GM19035 (cell line): ENCODE measurements around the gene DYSF.

Experiments
- ATAC-seq: cut with Tn5 transposase; IDR thresholded peaks from one replicate; pipeline ENCODE4 v1.9.1; 2021; ENCODE audit not compliant: unreplicated experiment

DYSF gene

DNA sequence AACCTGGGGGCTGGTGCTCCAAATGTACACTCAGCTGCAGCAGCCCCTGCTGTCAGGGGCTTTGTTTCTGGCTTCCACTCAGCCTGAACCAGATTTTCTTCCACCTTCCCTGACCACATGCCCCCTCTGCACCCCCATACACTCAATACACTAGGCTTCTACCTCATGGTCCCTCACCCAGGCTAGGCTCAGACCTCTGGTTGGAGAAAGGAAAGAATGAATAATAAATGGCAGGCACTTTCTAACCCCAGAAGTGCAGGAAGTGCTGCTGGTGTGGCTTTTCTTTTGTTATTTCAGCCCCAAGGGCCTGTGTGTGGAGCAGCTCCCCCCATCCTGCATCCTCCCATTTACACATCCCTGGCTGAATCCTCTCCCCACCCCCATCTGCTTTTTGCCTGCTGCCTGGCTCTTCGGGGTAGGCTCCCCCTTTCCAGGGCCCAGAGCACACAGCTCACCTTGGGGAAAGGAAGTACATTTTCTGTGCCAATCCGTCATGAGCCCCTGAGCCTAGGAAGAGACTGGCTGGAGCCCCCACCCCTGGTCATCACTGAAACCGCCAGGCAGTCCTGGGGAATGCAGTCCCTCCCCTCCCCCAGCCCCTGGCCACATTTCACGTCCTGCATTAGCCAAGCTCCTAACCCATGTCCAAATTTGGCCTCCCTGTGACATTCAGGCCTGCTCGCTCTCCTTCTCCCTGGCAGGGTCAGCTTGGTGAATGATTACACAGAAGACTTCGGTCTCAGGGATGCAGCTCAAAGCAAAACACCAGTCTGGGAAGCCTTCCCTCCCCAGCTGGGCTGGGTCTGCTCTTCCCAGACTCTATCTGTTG is 2.6 kb downstream of the DYSF start:
- no peak for ATAC-seq

DNA sequence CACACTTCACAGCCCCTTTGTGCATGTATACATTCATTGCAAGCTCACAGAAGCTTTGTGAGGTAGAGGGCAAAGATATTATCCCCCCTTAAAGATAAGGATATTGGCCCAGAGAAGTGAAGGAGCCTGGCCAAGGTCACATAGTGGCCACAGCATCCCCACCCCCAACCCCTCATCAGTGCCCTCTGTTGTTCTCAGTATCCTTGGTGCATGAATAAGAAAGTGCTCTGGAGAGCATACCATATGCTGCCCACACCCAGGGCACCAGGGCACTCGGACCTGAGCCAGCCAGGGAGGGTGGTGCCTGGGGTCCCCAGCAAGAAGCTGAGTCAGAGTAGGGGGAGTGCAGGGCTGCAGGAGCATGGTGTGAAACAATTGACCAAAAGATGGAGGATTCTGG is 3.3 kb downstream of the DYSF start:
- ATAC-seq, result no peak

DNA sequence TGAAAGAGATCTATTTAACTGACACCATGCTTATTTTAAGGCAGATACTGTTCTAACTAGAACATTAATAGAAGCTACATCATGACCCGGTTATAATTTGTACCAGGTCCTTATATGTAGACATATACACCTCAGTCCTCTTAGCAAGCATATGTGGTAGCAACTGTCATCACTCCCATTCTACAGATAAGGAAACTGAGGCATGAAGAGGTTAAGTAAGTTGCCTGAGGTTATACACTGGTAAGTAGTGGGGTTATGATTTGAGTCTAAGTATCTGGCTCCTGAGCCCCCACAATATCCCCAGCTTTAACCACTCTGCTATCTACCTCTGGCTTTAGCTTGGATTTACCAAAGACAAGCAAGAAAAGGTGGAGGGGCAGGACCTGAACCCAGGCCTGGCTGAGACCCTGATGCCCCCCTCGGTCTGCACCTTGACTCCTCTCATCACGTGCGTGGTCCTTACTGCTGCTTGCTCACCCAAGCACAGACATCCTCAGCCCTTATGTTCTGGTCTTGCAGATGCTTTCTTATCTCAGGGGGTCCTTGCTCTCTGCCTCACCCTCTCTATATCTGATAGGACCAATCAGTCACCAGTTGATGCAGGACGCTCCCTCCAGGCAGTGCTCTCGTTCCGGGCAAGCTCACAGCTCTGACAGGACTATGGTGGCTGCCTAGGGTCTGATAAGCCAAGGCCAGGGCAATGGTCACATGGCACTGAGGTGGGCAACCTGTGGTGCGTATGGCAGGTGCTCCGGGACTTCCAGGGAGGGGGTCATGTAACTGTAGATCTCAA is 4.0 kb downstream of the DYSF start:
- no peak for ATAC-seq

DNA sequence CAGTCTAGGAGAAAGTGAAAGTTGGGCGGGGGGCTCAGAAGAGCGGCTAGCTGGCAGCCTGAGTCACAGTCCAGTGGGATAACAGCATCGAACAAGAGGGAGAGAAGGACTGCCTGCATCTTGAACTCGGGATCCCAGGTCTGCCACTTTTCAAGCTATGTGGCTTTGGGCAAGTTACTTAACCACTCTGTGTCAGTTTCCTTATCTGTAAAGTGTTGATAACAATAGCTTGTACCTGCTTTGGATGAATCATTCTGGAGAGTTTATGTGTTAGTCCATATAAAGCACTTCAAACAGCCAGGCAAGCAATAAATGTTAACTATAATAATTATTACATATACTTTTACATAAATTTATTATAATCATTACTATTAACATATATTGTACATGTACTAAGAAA is 4.6 kb downstream of the DYSF start:
- no peak for ATAC-seq

DNA sequence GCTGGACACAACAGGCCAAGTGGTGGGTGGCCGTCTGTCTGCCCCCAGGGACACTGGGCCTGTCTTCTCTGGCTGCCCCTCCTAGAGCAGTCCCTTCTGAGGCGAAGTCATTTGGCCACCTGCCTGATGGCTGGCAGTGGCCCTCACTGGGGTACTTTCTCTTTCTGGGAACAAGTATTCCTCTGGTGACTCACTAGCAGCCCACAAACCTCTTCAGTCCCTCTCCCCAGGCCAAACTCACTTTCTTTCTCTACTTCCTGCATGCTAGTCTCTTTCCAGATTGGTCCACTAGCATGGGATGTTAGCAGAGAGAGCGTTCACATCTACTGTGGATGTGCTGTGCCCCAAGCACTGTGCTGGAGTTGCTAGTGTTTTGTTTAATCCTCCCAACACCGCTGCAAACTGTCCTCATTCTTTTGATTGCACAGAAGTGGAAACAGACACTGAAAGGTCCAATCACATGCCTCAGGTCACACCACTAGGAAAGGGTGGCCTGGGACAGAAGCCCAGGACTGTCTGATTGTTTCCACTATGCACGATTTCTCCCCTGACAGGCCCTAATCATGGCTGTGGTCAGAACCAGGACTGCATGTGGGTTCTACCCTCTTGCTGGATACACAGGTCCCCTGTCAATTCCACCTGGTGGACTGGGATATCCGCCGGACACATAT is 5.2 kb downstream of the DYSF start:
- no peak for ATAC-seq

DNA sequence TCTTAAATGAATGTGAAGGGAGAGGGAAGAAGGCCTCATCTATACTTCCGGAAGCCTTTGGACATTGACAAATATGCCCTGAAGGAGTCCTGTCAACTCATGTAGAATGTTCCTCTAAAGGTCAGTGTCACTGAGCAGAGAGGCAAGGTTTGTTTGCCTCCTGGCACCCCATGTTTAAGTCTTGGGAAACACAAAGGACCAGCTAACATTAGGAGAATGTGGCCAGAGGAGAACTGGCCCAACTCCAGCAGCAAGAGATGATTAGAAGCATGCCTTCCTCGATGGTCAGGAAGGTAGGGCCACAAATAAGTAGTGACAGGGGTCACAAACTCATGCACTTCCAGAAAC is 5.7 kb downstream of the DYSF start:
- no peak for ATAC-seq

DNA sequence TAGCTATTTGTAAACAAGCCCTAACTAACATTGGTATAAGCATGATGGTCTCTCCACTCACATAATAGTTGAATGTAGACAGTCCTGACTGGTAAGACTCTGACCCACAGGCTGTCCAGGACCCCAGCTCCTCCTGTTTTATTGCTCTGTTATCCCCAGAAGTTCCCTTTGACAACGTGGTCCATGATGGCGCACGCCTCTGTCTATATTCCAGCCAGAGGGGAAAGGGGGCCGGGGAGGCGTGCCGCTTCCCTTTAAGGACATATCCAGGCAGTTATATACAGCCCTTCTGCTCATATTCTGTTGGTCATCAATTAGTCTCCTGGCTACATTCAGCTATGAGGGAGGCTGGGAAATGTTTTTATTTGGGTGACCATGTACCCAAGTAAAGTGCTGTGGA is 6.7 kb downstream of the DYSF start:
- no peak for ATAC-seq

DNA sequence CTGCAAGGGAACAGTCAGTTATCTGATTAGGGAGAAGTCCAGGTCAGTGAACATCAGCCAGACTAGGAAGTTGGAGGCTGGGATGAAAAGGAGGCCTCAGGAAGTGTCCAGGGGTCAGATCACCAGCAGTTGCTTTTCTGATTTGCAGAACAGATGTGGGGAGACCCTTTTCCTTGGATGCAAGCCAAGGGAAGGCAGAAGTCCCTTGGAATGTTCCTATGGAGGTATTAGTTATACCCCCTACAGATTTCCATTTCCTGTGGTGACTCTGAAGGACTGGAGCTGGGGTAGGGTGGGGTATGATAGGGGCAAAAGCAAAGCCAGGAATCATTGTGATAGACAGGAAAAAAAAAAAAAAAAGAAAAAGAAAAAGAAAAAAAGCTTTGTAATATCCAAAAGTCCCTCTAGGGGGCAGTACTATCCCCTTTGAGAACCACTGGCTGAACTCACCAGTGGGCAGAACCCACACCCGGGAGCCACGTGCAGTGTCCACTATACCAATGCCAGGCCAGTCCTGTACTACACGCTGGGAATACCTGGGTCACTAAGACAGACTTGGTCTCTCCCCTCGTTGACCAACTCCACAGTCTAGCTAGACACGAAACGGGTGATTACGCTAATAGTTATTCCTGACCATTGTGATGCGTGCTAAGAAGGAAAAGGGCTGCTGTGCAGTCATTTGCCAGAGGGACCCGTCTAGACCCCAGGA is 7.4 kb downstream of the DYSF start:
- ATAC-seq, result no peak

DNA sequence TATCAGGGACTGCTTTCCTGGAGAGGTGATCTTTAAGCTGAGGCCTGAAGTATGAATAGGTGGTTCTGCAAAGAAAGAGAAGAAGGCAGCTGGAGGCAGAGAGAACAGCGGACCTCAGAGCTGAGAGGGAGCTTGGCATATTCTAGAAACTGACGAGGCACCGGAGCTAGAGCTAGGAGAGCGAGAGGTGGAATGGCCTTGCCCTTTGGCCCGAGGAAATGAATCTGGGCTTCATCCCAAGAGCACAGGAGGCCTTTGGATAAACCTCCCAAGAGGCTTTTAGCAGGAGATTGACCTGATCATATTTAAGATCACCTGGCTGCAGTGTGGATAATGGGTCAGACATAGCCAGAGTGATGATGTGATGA is 7.9 kb downstream of the DYSF start:
- ATAC-seq, result no peak

DNA sequence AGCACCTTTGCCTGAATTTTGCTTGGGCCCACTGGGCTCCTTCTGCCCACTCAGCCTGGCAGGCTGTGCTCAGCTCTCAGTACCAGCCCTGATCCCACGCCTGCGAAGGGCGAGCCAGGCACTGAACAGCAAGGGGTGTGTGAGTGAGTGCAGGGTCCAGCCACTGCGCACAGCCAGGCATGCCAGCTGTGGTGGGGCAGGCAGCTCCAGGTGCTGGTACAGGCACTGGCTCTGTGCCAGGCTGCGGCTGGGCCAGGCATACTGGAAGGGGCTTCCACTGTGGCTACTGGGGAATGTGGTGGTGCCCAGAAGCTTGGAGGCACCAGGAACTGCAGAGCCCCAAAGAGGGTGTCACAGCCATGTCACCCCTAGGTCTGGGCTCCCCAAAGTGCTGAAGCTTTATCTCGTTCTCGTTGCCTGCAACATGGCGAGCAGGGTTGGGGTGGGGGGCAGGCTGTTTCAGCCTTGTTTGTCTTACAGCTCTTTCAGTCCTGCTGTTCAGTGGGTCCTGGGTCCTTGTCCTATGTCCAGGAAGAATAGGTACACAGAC is 8.8 kb downstream of the DYSF start:
- no peak for ATAC-seq

DNA sequence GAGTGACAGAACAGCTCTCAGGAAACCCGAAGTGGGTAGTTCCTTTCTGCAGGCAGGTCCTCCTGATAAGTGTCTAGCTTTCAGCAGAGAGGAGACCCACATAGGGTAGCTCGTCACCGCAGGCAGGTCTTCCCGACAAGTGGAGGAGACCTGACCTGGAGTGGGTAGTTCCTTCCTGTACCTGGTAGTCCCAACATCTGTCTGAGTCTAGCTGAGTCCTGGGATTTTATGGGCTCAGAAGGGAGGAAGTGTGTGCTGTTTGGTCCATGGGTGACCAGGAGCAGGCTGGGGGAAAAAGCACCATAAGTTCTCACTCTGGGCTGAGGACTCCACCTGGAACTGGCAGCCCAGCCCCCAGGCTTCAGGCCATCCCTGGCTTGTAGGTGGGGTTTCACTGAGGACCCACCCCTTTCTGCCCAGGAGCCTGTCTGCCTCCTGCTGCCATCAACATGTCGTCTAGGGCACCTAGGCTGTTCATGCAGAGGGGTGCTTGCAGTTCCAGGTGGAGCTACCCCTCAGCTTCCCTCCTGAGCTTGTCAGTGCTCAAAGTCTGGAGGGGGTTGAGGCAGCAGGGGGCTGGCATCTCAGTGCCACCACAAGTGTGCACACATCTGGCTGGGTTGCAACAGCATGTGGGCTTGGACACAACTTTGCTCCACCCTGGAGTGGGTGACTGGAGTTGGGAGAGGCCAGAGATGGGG is 9.4 kb downstream of the DYSF start:
- ATAC-seq, result no peak

DNA sequence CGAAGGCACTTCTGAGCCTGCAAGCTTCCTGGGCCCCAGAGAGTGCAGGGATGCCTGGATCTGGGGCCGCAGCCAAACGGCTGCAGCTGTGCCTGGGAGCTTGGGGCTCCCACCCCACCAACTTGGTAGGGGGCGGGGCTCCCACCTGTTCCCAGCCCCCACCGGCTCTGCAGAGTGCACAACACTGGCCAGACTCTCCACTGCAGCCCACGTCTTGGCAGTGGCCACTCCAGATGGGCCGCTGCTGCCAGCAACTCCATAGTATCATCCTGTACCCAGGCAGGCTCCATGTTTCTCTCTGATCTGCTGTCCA is 9.9 kb downstream of the DYSF start:
- ATAC-seq, result no peak

DNA sequence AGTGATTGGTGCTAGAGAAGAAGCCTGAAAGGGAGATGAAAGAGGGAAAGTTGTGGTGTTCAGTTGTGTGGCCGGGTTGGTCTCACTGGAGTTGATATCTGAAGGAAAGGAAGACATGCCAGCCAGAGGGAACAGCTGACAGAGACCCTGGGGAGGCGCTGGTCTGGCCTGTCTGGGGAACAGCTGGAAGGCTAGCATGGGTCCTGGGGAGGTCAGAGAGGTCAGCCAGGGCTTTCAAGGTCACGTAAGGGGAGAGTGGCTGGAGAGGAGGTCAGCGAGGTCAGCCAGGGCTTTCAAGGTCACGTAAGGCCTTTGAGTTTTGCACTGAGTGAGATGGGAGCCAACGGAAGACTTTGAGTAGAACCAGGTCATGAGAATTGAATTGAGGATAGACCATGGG is 11.0 kb downstream of the DYSF start:
- ATAC-seq, result no peak

DNA sequence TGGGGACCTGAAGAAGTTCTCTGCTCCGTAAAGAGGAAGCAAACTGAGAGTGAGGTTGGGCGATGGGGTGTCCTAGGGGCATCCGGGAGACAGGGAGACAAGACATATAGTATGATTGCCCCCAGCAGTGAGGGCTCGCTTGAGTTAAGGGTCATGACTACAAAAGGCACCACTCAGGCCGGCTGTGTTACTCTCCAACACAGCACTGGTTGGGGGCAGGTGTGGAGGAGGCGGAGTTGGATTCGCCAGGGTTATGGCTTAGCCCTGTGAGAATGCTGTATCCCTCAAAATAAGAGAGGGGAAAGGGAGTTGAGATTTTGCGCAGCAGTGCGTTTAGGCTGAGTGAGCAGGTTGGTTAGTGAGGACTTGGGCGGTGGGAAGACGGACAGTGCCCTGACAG is 12.0 kb downstream of the DYSF start:
- ATAC-seq, result no peak

DNA sequence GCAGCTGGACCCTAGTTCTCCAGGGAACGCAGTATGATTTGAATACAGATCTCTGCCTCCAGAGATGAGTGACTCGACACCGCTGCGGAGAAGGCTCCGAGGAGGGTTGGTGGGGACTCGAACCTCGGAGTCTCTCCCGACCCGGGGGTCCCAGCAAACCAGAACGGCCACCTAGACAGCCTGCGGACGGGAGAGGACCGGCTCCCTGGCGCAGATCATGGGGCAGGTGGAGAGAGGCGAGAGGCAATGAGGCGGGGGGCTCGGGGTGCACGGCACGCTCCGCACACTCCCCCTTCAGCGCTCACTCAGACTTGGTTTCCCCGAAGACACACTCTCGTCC is 12.6 kb downstream of the DYSF start:
- no peak for ATAC-seq

DNA sequence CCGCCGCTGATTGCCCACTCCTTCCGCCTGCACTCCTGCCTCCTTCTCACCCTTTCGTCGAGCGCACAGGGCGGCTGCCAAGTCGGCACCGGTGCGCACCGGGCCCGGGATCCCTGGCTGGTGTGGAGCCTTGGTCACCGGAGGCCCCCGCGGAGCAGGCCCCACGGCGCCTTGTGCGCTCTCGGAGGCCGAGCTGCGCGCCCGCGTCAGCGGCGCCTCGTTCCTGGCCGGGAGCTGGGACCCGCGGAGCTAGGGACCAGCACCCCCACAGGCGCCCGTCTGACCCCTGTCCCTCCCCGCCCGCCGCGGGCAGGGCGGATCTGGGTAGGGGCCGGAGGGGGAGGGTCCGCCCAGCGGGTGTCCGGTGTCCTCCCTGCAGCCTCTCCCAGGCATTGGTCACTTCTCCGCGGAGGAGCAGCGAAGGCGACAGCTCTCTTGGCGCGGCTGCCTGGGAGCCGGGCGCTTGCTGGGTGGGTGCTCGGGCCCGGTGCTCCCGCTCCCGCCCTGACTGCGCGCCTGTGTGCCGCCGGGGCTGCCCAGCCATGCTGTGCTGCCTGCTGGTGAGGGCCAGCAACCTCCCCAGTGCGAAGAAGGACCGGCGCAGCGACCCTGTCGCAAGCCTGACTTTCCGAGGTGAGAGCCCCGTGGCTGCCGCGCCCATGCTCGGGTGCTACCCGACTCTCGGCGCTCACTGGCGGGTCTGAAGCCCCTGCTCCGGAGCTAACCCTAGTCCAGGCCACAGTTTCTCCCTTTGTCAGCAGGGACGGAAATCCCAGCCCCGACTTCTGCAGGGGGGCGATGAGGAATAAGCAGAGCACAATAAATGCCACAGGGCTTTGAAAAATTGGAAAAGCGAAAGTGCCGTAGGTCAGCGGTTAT is 13.2 kb downstream of the DYSF start:
- no peak for ATAC-seq

DNA sequence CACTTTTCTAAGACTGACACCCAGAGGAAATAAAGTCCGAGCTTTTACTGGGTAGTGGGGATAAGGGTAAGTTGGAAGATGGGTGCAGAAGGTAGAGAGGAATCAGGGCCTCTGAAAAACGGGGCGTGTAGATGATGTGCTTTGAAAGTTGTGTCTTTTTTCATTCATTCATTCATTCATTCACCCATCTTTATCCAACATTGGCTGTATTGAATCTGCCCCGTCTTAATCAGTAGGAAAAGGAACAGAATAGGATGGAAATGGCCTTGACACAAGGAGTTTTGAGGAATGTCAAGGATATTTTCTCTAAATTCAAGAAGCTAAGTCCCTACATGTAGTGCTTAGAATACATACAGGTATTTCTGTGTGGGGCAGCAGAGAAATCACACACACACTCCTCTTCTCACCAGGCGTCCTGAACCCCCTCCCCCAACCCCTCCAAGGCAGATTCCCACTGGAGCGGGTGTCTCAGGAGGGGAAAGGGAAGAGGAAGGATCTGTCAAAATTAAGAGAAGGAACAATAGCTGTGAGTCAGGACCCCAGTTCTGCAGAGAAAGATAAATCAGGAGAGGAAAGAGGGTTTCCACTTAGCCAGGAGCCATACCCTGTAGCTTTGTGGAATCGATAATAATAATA is 13.9 kb downstream of the DYSF start:
- no peak for ATAC-seq

DNA sequence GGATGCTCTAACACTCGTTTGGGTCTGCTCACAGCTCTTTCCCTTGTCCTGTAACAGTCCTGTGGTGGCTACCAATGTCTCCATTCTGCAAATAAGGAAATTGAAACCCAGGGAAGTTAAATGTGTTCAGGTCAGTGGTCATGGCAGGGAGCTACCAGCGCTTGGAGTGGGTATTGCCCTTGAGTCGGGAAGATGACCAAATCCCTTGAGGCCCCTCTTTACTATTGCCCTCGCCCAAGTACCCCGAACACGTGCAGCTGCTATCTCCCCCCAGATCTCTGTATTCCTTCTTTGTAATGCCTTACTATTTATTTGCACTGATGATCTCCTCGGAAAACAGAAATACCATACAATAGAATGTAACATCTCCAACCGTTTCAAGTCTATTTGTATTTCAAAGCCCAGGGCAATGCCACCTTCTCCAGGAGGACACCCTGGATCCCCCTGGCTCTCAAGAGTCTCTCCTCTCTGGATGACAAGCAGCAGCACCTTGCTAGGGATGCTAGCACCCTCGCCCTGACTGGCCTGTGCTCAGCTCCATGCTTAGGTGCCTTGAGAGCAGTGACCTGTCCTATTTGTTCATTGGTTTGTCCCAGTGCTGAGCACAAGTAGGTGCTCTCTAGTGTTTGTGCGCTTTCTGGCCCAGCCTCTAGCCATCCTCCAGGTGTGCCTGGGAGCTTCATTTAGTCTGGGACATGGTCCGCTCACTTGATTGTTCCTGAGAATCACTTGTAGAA is 15.1 kb downstream of the DYSF start:
- ATAC-seq, result no peak
